Lung (tissue), 12 donors: Measurements from ENCODE around the gene CLDN6. TPM values are rescaled to one million over a fixed set of nuclear protein-coding genes. Genes with fewer than 3 reads are reported as not detected.

Source experiments
- ATAC-seq: fragments of 200-7000 bp; cut with Tn5 transposase; one replicate; pipeline ENCODE4 v1.9.1; 2020; ENCODE audit warnings: moderate number of reproducible peaks; ENCODE audit not compliant: insufficient read depth, low FRiP score
- DNase-seq, 3 donors: peaks; one replicate each; pipeline ENCODE4 v3.0.0-alpha.2; 2013 to 2017
- H3K27ac ChIP-seq, 2 donors: one replicate each; pipeline ENCODE4 v1.5.1; 2013; ENCODE audit warnings: mild to moderate bottlenecking in 2 of 2, moderate library complexity in 2 of 2, control low read depth in 1 of 2, inconsistent platforms in 1 of 2, low read depth in 1 of 2, low read length in 1 of 2
- H3K27me3 ChIP-seq, 3 donors: one replicate each; pipeline ENCODE4 v1.5.1; 2013; ENCODE audit warnings: low read length in 2 of 3; ENCODE audit not compliant: control insufficient read depth in 3 of 3, insufficient read depth in 3 of 3
- H3K36me3 ChIP-seq, 4 donors: one replicate each; pipeline ENCODE4 v1.5.1; 2013; ENCODE audit warnings: low read length in 4 of 4, mild to moderate bottlenecking in 1 of 4, moderate library complexity in 1 of 4; ENCODE audit not compliant: control insufficient read depth in 4 of 4, insufficient read depth in 4 of 4
- H3K4me1 ChIP-seq, 5 donors: one replicate each; pipeline ENCODE4 v1.5.1; 2013; ENCODE audit warnings: low read length in 5 of 5, mild to moderate bottlenecking in 2 of 5, moderate library complexity in 1 of 5; ENCODE audit not compliant: control insufficient read depth in 5 of 5, insufficient read depth in 5 of 5
- H3K4me3 ChIP-seq: one replicate; pipeline ENCODE4 v1.5.1; 2013; ENCODE audit warnings: mild to moderate bottlenecking, control low read depth, moderate library complexity
- H3K9ac ChIP-seq, 2 donors: one replicate each; pipeline ENCODE4 v1.5.1; 2013; ENCODE audit warnings: low read length in 2 of 2, control low read depth in 1 of 2; ENCODE audit not compliant: insufficient read depth in 1 of 2
- H3K9me3 ChIP-seq, 4 donors: one replicate each; pipeline ENCODE4 v1.5.1; 2013; ENCODE audit warnings: low read length in 3 of 4, mild to moderate bottlenecking in 1 of 4, moderate library complexity in 1 of 4; ENCODE audit not compliant: control insufficient read depth in 4 of 4, insufficient read depth in 3 of 4
- WGBS, 2 donors: extraction: QIAGEN DNeasy Blood & Tissue Kit; methylation state at CpG; one replicate each; pipeline ENCODE4 v1.1.7; 2013; 5-methylcytosine and 5-hydroxymethylcytosine counted together
- polyA plus RNA-seq, 2 donors: library from polyadenylated mRNA; stranded (reverse); fragments of 200-250 nt; gene quantifications; one replicate each; pipeline ENCODE4 v1.2.1, GENCODE V29; 2013
- total RNA-seq, 2 donors: library from RNA; depleted of rRNA in 1 of 2; stranded (reverse); fragments of >200 nt in 1 of 2; gene quantifications; one replicate each; pipeline ENCODE4 v1.2.1, GENCODE V29; 2014 to 2021
- TF ChIP-seq, protein P1 (sequence below): IDR thresholded peaks from 2 replicates; pipeline ENCODE4 v1.5.1; 2012; ENCODE audit warnings: mild to moderate bottlenecking; ENCODE audit errors: control extremely low read depth, extremely low read depth
- donor health status: control.
- donor health status: control.
- donor health status: Bipolar disorder and iron deficiency.
- donor health status: healthy.
- donor health status: DM: yes; HTN: yes; CAD: no.

The CLDN6 gene
- total and polyA plus RNA-seq, 4 donors: 0.10 to 7.1 (median 0.92) TPM; not detected in 1

DNA sequence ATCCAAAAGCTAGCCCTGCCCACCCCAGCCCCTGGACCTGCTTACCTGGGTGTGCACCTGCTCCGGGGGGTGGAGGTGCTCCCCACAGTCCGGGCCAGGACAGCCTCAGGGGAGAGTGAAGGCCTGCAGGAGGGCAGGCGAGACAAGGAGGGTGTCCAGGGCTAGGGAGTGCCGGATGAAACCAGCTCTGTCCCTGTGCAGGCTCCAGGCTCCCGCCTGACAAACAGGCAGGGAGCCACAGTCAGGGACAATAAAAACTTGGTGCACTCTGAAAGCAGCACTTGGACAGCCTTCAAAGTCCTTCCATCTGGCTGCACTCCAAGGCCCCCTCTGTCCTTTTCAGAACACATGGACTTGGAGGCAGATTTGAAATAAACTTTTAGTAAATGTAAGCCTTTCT is 44.9 kb downstream of the CLDN6 start:
- H3K36me3 ChIP-seq: no peaks in the 10 kb centered on the region
- H3K27ac ChIP-seq: no peak overlapping the region
- DNase-seq: peak; percentile 87 to 94 (median 89)
- no peak overlapping the region for H3K9ac ChIP-seq
- H3K27me3 ChIP-seq: peaks cover 0 to 5% (median 3%) of the 10 kb centered on the region in 3 donors
- TF ChIP-seq, protein P1, sequence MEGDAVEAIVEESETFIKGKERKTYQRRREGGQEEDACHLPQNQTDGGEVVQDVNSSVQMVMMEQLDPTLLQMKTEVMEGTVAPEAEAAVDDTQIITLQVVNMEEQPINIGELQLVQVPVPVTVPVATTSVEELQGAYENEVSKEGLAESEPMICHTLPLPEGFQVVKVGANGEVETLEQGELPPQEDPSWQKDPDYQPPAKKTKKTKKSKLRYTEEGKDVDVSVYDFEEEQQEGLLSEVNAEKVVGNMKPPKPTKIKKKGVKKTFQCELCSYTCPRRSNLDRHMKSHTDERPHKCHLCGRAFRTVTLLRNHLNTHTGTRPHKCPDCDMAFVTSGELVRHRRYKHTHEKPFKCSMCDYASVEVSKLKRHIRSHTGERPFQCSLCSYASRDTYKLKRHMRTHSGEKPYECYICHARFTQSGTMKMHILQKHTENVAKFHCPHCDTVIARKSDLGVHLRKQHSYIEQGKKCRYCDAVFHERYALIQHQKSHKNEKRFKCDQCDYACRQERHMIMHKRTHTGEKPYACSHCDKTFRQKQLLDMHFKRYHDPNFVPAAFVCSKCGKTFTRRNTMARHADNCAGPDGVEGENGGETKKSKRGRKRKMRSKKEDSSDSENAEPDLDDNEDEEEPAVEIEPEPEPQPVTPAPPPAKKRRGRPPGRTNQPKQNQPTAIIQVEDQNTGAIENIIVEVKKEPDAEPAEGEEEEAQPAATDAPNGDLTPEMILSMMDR: no peak
- H3K4me3 ChIP-seq: no peak overlapping the region
- H3K9me3 ChIP-seq: no peaks in the 10 kb centered on the region
- whole genome bisulfite sequencing, 2 donors: 87 to 92% methylated on average over 5 of the region's 5 CpGs
- ATAC-seq: no peak
- peaks cover 0 to 43% (median 10%) of the 10 kb centered on the region in 5 donors for H3K4me1 ChIP-seq

DNA sequence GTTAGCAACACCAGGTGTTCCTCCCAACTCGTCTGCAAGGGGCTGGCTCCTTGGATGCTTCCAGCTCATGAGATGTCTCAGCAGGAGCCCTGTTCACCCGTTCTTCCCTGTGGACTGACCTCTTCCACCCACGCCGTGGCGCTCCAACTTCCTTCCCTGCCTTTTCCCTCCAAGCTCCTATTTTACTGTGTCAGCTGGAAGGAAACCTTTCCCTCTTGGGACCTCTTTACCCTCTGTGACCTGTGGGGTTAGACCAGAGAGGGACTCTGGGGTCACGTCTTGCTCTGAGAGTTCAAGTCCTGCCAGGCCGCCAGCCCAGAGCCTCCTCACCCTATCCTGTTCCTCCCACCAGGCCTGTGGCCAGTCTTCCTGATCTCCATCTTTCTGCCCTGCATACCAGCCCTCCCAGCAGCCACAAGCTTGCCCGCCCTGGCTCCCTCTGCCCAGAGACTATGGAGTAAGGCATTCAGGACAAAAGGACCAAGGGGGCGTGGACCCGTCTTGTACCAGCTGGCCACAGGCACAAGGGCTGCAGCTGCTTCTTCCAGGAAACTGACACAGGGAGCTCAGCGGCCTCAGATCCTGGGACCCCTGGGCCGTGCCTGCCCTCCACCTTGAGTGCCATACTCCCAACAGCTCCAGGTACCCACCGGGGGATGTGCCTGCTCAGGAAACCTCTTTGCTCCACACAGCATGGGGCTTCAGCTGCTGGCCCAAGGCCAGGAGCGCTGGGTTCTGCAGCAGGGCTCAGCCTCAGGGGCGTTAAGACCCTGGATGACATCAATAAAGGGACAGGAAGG is 45.8 kb downstream of the CLDN6 start:
- Histone ChIP-seq H3K4me3 (no peak overlapping the region), H3K4me1 (peaks cover 0 to 43% (median 3%) of the 10 kb centered on the region in 5 donors), H3K27me3 (peaks cover 4 to 11% (median 6%) of the 10 kb centered on the region in 3 donors), H3K9ac (no peak overlapping the region), H3K9me3 (no peaks in the 10 kb centered on the region), H3K36me3 (no peaks in the 10 kb centered on the region), H3K27ac (no peak overlapping the region)
- WGBS, 2 donors: 81 to 86% methylated on average over 15 of the region's 15 CpGs
- ATAC-seq: no peak
- TF ChIP-seq, protein P1: no peak
- no peak for DNase-seq

DNA sequence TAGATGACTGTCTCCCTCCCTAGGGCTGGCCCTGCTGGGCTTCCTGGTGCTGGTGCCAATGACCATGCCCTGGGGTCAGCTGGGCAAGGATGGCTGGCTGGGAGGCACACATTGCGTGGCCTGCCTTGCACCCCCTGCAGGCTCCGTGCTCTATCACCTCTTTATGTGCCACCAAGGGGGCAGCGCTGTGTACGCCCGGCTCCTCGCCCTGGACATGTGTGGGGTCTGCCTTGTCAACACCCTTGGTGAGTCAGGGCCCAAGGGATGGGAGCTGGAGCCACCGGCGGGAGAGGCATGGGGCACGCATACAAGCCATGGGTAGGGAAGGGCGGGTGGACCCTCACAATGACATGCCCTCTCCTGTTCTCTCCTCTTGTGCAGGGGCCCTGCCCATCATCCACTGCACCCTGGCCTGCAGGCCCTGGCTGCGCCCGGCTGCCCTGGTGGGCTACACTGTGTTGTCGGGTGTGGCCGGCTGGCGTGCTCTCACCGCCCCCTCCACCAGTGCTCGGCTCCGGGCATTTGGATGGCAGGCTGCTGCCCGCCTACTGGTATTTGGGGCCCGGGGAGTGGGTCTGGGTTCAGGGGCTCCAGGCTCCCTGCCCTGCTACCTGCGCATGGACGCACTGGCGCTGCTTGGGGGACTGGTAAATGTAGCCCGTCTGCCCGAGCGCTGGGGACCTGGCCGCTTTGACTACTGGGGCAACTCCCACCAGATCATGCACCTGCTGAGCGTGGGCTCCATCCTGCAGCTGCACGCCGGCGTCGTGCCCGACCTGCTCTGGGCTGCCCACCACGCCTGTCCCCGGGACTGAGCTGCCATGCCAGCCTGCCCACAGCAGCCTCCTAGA is 46.6 kb downstream of the CLDN6 start:
- ATAC-seq (no peak), DNase-seq (peak in 1 of 3 donors; percentile 11)
- TF ChIP-seq, protein P1: no peak
- Histone ChIP-seq H3K4me3 (no peak overlapping the region), H3K27me3 (peaks cover 4 to 11% (median 6%) of the 10 kb centered on the region in 3 donors), H3K4me1 (peaks cover 0 to 43% (median 3%) of the 10 kb centered on the region in 5 donors), H3K36me3 (no peaks in the 10 kb centered on the region), H3K9me3 (no peaks in the 10 kb centered on the region), H3K27ac (no peak overlapping the region), H3K9ac (no peak overlapping the region)
- WGBS, 2 donors: 96 to 97% methylated on average over 35 of the region's 35 CpGs
